Uterus (tissue), 4 donors: ENCODE measurements around the gene SAXO1. TPM values are rescaled to one million over a fixed set of nuclear protein-coding genes. Genes with fewer than 3 reads are reported as not detected.
A peak's percentile ranks its signal among the peaks of the same experiment; 100 is the strongest.

Experiments
- DNase-seq, 2 donors: peaks; one replicate each; pipeline ENCODE4 v3.0.0-alpha.2; 2019 to 2020
- H3K27ac ChIP-seq, 2 donors: fragments of 200-600 bp; sonication (generic); 1 replicate in 1 of 2; 2 replicates in 1 of 2; pipeline ENCODE4 v1.5.1; 2016 to 2018
- H3K27me3 ChIP-seq, 2 donors: fragments of 200-600 bp; sonication (generic); one replicate each; pipeline ENCODE4 v1.5.1; 2018 to 2019; ENCODE audit warnings: control low read depth in 1 of 2
- H3K36me3 ChIP-seq, 2 donors: fragments of 200-600 bp; sonication (generic); one replicate each; pipeline ENCODE4 v1.5.1; 2019; ENCODE audit warnings: control low read depth in 1 of 2
- H3K4me1 ChIP-seq, 2 donors: fragments of 200-600 bp; sonication (generic); one replicate each; pipeline ENCODE4 v1.5.1; 2018 to 2019; ENCODE audit warnings: control low read depth in 1 of 2
- H3K4me3 ChIP-seq, 2 donors: fragments of 200-600 bp; sonication (generic); 1 replicate in 1 of 2; 2 replicates in 1 of 2; pipeline ENCODE4 v1.5.1; 2018 to 2019; ENCODE audit warnings: mild to moderate bottlenecking in 1 of 2
- H3K9me3 ChIP-seq, 2 donors: fragments of 200-600 bp; sonication (generic); one replicate each; pipeline ENCODE4 v1.5.1; 2019; ENCODE audit warnings: control low read depth in 1 of 2
- CTCF ChIP-seq, 4 experiments: fragments of 200-600 bp in 2 of 4; fragments of 450-650 bp in 2 of 4; sonication (generic) in 2 of 4; IDR thresholded peaks; one replicate each; pipeline ENCODE4 v1.5.1; 2016 to 2019; ENCODE audit warnings: antibody characterized with exemption in 4 of 4, mild to moderate bottlenecking in 2 of 4, moderate library complexity in 1 of 4
- POLR2A ChIP-seq, 2 donors: fragments of 450-650 bp; IDR thresholded peaks; one replicate each; pipeline ENCODE4 v1.6.1; 2016; ENCODE audit warnings: antibody characterized with exemption in 2 of 2, mild to moderate bottlenecking in 1 of 2, moderate library complexity in 1 of 2
- intact Hi-C: fragments of 100-400 bp; cut with DNase I; formaldehyde crosslinking; loops from one replicate; pipeline ENCODE4 v1.15.1; 2023; ENCODE audit warnings: low total_unique reads
- total RNA-seq, 4 donors: library from RNA; depleted of rRNA in 3 of 4; stranded (reverse); fragments of >200 nt in 3 of 4; gene quantifications; one replicate each; pipeline versions ENCODE4 v1.1.0 to v1.2.4, GENCODE V29; 2014 to 2023
- donor health status: DM: yes; HTN: yes; CAD: no.

The SAXO1 gene
- total RNA-seq, 4 donors from 2014 or later: 0.14 to 0.37 TPM; not detected in 2

GRCh38 chr9:18978188-18978587 is 54.8 kb downstream of the SAXO1 start:
- Histone ChIP-seq H3K4me1 (peaks cover 0 to 12% of the 10 kb centered on the region in 2 donors), H3K36me3 (no peaks in the 10 kb centered on the region), H3K4me3 (no peak overlapping the region), H3K9me3 (no peaks in the 10 kb centered on the region), H3K27ac (no peak overlapping the region), H3K27me3 (no peaks in the 10 kb centered on the region)
- DNase-seq: no peak
- TF ChIP-seq POLR2A (IDR thresholded peaks at IDR 0.05): no peak
- TF ChIP-seq CTCF (IDR thresholded peaks at IDR 0.05): no peak
- intact Hi-C loops: no loop called here

- Histone ChIP-seq H3K9me3 (no peaks in the 10 kb centered on the region), H3K27ac (peak overlapping the region; percentile 56 to 71), H3K4me3 (peak overlapping the region; percentile 9 to 22), H3K36me3 (no peaks in the 10 kb centered on the region), H3K27me3 (no peaks in the 10 kb centered on the region), H3K4me1 (peaks cover 0 to 12% of the 10 kb centered on the region in 2 donors)
- TF ChIP-seq CTCF (IDR thresholded peaks at IDR 0.05): no peak
- TF ChIP-seq POLR2A (IDR thresholded peaks at IDR 0.05): no peak
- no peak for DNase-seq
- intact Hi-C loops: no loop called here
Observed at GRCh38 chr9:18976709-18977531, 56.1 kb downstream of the SAXO1 start.

- intact Hi-C loops: no loop called here
- H3K9me3 ChIP-seq: no peaks in the 10 kb centered on the region
- peak overlapping the region; percentile 9 to 22 for H3K4me3 ChIP-seq
- TF ChIP-seq POLR2A (IDR thresholded peaks at IDR 0.05) (no peak), CTCF (IDR thresholded peaks at IDR 0.05) (no peak)
- no peaks in the 10 kb centered on the region for H3K27me3 ChIP-seq
- peaks cover 0 to 9% of the 10 kb centered on the region in 2 donors for H3K4me1 ChIP-seq
- H3K36me3 ChIP-seq: no peaks in the 10 kb centered on the region
- no peak for DNase-seq
- peak overlapping the region; percentile 56 to 71 for H3K27ac ChIP-seq
Observed at GRCh38 chr9:18976221-18976708, 56.7 kb downstream of the SAXO1 start.

GRCh38 chr9:18973348-18973747 is 59.7 kb downstream of the SAXO1 start:
- H3K4me3 ChIP-seq: no peak overlapping the region
- no peak for DNase-seq
- H3K9me3 ChIP-seq: no peaks in the 10 kb centered on the region
- no peak for TF ChIP-seq POLR2A (IDR thresholded peaks at IDR 0.05)
- TF ChIP-seq CTCF (IDR thresholded peaks at IDR 0.05): no peak
- intact Hi-C loops: no loop called here
- no peaks in the 10 kb centered on the region for H3K4me1 ChIP-seq
- no peaks in the 10 kb centered on the region for H3K36me3 ChIP-seq
- no peak overlapping the region for H3K27ac ChIP-seq
- H3K27me3 ChIP-seq: no peaks in the 10 kb centered on the region

GRCh38 chr9:18972675-18973074 is 60.3 kb downstream of the SAXO1 start:
- intact Hi-C loops: no loop called here
- no peak overlapping the region for H3K27ac ChIP-seq

More at GRCh38 chr9:18972675-18973074, 60.3 kb downstream of the SAXO1 start:
- DNase-seq: no peak
- H3K36me3 ChIP-seq: no peaks in the 10 kb centered on the region
- no peaks in the 10 kb centered on the region for H3K9me3 ChIP-seq
- no peaks in the 10 kb centered on the region for H3K4me1 ChIP-seq
- TF ChIP-seq POLR2A (IDR thresholded peaks at IDR 0.05): no peak
- no peak for TF ChIP-seq CTCF (IDR thresholded peaks at IDR 0.05)
- H3K27me3 ChIP-seq: no peaks in the 10 kb centered on the region
- no peak overlapping the region for H3K4me3 ChIP-seq
